GM19452 (cell line): ENCODE data around the gene UBE3C.
"Not testable (repeated sequence)": the region's sequence is repeated elsewhere in the genome, so short reads cannot be mapped to it uniquely, and the experiment has no call there.

Experiments used
- ATAC-seq: cut with Tn5 transposase; IDR thresholded peaks from one replicate; pipeline ENCODE4 v1.9.1; 2021; ENCODE audit not compliant: unreplicated experiment

UBE3C gene

GRCh38 chr7:157234271-157234670 is 95.5 kb downstream of the UBE3C start:
- no peak for ATAC-seq

- ATAC-seq: no peak
These were observed 96.9 kb downstream of the UBE3C start for GRCh38 chr7:157235357-157236333.

GRCh38 chr7:157238087-157238486 is 99.4 kb downstream of the UBE3C start:
- no peak for ATAC-seq

- ATAC-seq: no peak
These were observed 101.0 kb downstream of the UBE3C start for GRCh38 chr7:157239571-157240270.

- no peak for ATAC-seq
These were observed 102.9 kb downstream of the UBE3C start for GRCh38 chr7:157241631-157242030.

GRCh38 chr7:157244516-157245294 is 106.0 kb downstream of the UBE3C start:
- no peak for ATAC-seq

GRCh38 chr7:157246052-157246451 is 107.3 kb downstream of the UBE3C start:
- no peak for ATAC-seq

- no peak for ATAC-seq
These were observed 109.9 kb downstream of the UBE3C start for GRCh38 chr7:157248659-157249058.

- ATAC-seq: no peak
These were observed 112.0 kb downstream of the UBE3C start for GRCh38 chr7:157250605-157251228.

- ATAC-seq: not testable (repeated sequence)
These were observed 113.1 kb downstream of the UBE3C start for GRCh38 chr7:157251817-157252216.

GRCh38 chr7:157253850-157254249 is 115.1 kb downstream of the UBE3C start:
- ATAC-seq: no peak

- not testable (repeated sequence) for ATAC-seq
These were observed 116.1 kb downstream of the UBE3C start for GRCh38 chr7:157254781-157255180.

- ATAC-seq: no peak
These were observed 116.5 kb downstream of the UBE3C start for GRCh38 chr7:157255201-157255606.

GRCh38 chr7:157263156-157263555 is 124.4 kb downstream of the UBE3C start:
- ATAC-seq: no peak

GRCh38 chr7:157265051-157265450 is 126.3 kb downstream of the UBE3C start:
- no peak for ATAC-seq

- ATAC-seq: no peak
These were observed 127.5 kb downstream of the UBE3C start for GRCh38 chr7:157266272-157266671.

- no peak for ATAC-seq
These were observed 128.8 kb downstream of the UBE3C start for GRCh38 chr7:157267516-157267915.

- no peak for ATAC-seq
These were observed 129.2 kb downstream of the UBE3C start for GRCh38 chr7:157267956-157268355.

- ATAC-seq: no peak
These were observed 129.8 kb downstream of the UBE3C start for GRCh38 chr7:157268540-157268939.

GRCh38 chr7:157269341-157270059 is 130.8 kb downstream of the UBE3C start:
- ATAC-seq: no peak
